H1 (cell line): Measurements from ENCODE around the gene TMEM134. TPM values are rescaled to one million over a fixed set of nuclear protein-coding genes. Genes with fewer than 3 reads are reported as not detected.

ENCODE experiments used
- CBX5 ChIP-seq: fragments of 300-800, 300-1000 bp; sonication (generic); IDR thresholded peaks from 2 replicates; pipeline ENCODE4 v1.7.1; 2016; ENCODE audit warnings: antibody characterized with exemption, low read length, low read depth
- RXRA ChIP-seq: IDR thresholded peaks from 2 replicates; pipeline ENCODE4 v1.6.1; 2011; ENCODE audit warnings: low read depth, mild to moderate bottlenecking, low read length, moderate library complexity; ENCODE audit not compliant: insufficient read depth
- polyA plus RNA-seq, 7 experiments: library from polyadenylated mRNA; depleted of rRNA in 3 of 7; stranded (reverse) in 5 of 7; unstranded in 2 of 7; fragments of >200 nt in 5 of 7; fragments of 200-250 nt in 2 of 7; gene quantifications; 1 replicate in 5 of 7; 2 replicates in 1 of 7; 4 replicates in 1 of 7; pipeline versions ENCODE4 v1.2.1 to v1.2.3, GENCODE V29; 2011 to 2013; ENCODE audit warnings: missing spikeins in 2 of 7, mixed read lengths in 2 of 7
- total RNA-seq: library from RNA; stranded (reverse); fragmentation: NEBNext Ultra II Directional; extraction: Animal tissue kit (Norgen Biotek cat#: 25700); gene quantifications from 2 replicates; pipeline ENCODE4 v1.2.1, GENCODE V29; 2021

Gene TMEM134
- total and polyA plus RNA-seq, 2 of the 8 experiments (the other 6 are each of a cell fraction or from before 2014, with no cell fraction given), result 32.4 to 229 TPM

DNA sequence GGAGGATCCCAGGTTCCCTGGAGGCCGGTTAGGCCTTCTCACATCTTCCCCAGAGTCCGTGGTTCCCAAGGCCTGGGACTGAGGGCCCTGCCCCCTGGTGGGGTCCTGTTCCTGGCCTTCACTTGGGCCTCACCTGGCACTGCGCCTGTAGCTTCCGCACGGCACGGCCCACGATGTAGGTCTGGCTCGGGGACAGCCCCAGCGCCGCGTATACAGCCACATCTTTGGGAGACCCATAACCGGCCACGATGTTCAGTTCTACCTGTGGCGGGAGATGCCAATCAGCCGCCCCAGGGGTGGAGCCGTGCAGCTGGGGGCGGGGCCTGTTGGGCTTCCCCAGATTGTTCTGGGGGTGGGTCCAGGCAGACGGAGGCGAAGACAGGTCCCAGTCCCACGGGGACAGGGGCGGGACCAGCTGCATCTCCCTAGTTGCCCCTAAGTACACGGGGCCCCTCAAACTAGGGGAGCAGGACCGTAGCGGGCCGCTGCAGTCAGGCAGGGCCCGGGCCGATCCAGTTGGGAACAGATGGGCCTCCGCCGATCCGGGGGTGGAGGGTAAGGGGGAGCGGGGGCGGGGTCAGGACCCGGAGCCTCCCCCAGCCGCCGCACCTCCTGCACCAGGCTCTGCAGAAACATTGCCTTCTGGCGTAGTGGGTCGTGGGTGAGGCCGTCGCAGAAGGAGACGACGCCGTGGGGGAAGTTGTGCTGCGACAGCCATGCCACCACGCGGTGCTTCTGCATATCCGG is 23.9 kb upstream of the TMEM134 start (continued):
- TF ChIP-seq RXRA (no peak), CBX5 (no peak)
- TF ChIP-seq, all 59 proteins: peak for 0
